ENCODE data around the gene SRC.

DNA sequence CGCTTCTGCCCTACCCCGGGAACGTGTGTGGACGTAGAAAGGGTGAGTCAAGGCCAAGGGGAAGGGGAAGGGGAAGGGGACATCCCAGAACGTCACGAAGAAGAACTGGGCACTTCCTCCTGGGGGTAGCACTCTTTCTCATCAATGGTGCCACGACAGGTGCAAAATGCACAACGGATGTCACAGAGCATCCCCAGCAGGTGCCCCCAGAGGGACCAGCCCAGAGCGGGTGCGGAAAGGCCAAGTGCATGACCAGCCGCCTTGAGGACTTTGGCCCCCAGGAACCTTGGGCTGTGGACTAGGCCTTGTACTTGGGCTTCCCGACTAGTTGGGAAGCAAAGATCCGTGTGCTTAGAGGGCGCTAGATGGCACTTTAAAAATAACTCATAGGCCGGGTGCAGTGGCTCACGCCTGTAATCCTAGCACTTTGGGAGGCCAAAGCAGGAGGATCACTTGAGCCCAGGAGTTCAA is 12.1 kb upstream of the SRC start:
- TF ChIP-seq CTCF (IDR thresholded peaks at IDR 0.05; ENCODE audit: insufficient read depth, low read length) (no peak), POLR2AphosphoS5 (IDR thresholded peaks at IDR 0.05; ENCODE audit: low read depth) (no peak)

All from HL-60 (cell line).